ENCODE data around the gene CKB. TPM values are rescaled to one million over a fixed set of nuclear protein-coding genes. Genes with fewer than 3 reads are reported as not detected.

Gene CKB
- total and polyA plus RNA-seq, 12 donors, result 273 to 1,062 (median 632) TPM

- Histone ChIP-seq H3K27me3 (no peaks in the 10 kb centered on the region), H3K4me1 (peaks cover 0 to 13% (median 0%) of the 10 kb centered on the region in 9 donors), H3K9me3 (no peaks in the 10 kb centered on the region), H3K36me3 (peaks cover 0 to 100% (median 42%) of the 10 kb centered on the region in 9 donors), H3K4me3 (no peak overlapping the region), H3K27ac (no peak overlapping the region)
- ATAC-seq (no peak), DNase-seq (no peak)
- intact Hi-C loops (cut with DNase I), result no loop called here
- no peak for TF ChIP-seq CTCF (IDR thresholded peaks at IDR 0.05)
- WGBS, 2 donors, result 88 to 91% methylated on average over 5 of the region's 5 CpGs
These were observed 46.0 kb downstream of the CKB start for GRCh38 chr14:103476631-103477030.

GRCh38 chr14:103476065-103476464, 46.6 kb downstream of the CKB start:
- Histone ChIP-seq H3K4me3 (no peak overlapping the region), H3K27me3 (no peaks in the 10 kb centered on the region), H3K27ac (no peak overlapping the region), H3K36me3 (peaks cover 0 to 100% (median 42%) of the 10 kb centered on the region in 9 donors), H3K9me3 (no peaks in the 10 kb centered on the region), H3K4me1 (peaks cover 0 to 11% (median 0%) of the 10 kb centered on the region in 9 donors)
- WGBS, 2 donors, result 97% methylated on average over 3 of the region's 3 CpGs
- TF ChIP-seq CTCF (IDR thresholded peaks at IDR 0.05), result no peak
- no peak for DNase-seq
- no peak for ATAC-seq
- intact Hi-C loops (cut with DNase I), result no loop called here

GRCh38 chr14:103474893-103475292, 47.7 kb downstream of the CKB start:
- peaks cover 0 to 100% (median 46%) of the 10 kb centered on the region in 9 donors for H3K36me3 ChIP-seq
- DNase-seq, result no peak
- 91 to 93% methylated on average over 5 of the region's 5 CpGs for WGBS, 2 donors
- H3K4me3 ChIP-seq, result no peak overlapping the region
- no peaks in the 10 kb centered on the region for H3K9me3 ChIP-seq
- no peaks in the 10 kb centered on the region for H3K4me1 ChIP-seq
- no peak overlapping the region for H3K27ac ChIP-seq
- intact Hi-C loops (cut with DNase I), result no loop called here
- no peak for TF ChIP-seq CTCF (IDR thresholded peaks at IDR 0.05)
- no peak for ATAC-seq
- no peaks in the 10 kb centered on the region for H3K27me3 ChIP-seq

- intact Hi-C loops (cut with DNase I), result no loop called here
These were observed 49.7 kb downstream of the CKB start for GRCh38 chr14:103472939-103473338.

More at GRCh38 chr14:103472939-103473338, 49.7 kb downstream of the CKB start:
- Histone ChIP-seq H3K27ac (no peak overlapping the region), H3K36me3 (peaks cover 0 to 100% (median 40%) of the 10 kb centered on the region in 9 donors), H3K4me3 (no peak overlapping the region), H3K9me3 (no peaks in the 10 kb centered on the region), H3K27me3 (no peaks in the 10 kb centered on the region), H3K4me1 (no peaks in the 10 kb centered on the region)
- no peak for TF ChIP-seq CTCF (IDR thresholded peaks at IDR 0.05)
- 86 to 97% methylated on average over 5 of the region's 5 CpGs for WGBS, 2 donors
- ATAC-seq (no peak), DNase-seq (no peak)

Other genes with a start within 250 kb of the CKB start
- gene EIF5, start 188.6 kb downstream of the CKB start, total RNA-seq, result 100 to 1,000 TPM; 163 to 323 (median 243) TPM
- gene EIF5, start 188.6 kb downstream of the CKB start, polyA plus RNA-seq, result 100 to 1,000 TPM in 1 of 2 donors, 10 to 100 TPM in 1; 56.7 to 125 TPM
- gene MARK3, start 137.4 kb downstream of the CKB start, total RNA-seq, result 100 to 1,000 TPM in 3 of 10 donors, 10 to 100 TPM in 7; 62.3 to 246 (median 72.6) TPM
- 100 to 1,000 TPM in 1 of 2 donors, 10 to 100 TPM in 1; 85.4 to 136 TPM for gene MARK3, start 137.4 kb downstream of the CKB start, polyA plus RNA-seq
- 1 to 10 TPM; 2.9 to 7.5 (median 3.8) TPM for gene TRMT61A, start 6.4 kb upstream of the CKB start, total RNA-seq
- 10 to 100 TPM in 1 of 2 donors, 1 to 10 TPM in 1; 8.6 to 14.7 TPM for gene TRMT61A, start 6.4 kb upstream of the CKB start, polyA plus RNA-seq
- 10 to 100 TPM; 14.0 to 19.7 (median 16.8) TPM for gene BAG5, start 39.8 kb upstream of the CKB start, total RNA-seq
- 1 to 10 TPM; 5.0 to 9.9 TPM for gene BAG5, start 39.8 kb upstream of the CKB start, polyA plus RNA-seq
- gene COA8, start 40.1 kb upstream of the CKB start, total RNA-seq, result 10 to 100 TPM; 33.3 to 53.9 (median 40.3) TPM
- gene COA8, start 40.1 kb upstream of the CKB start, polyA plus RNA-seq, result 100 to 1,000 TPM in 1 of 2 donors, 10 to 100 TPM in 1; 51.6 to 141 TPM
- 100 to 1,000 TPM; 123 to 166 (median 146) TPM for gene KLC1, start 106.4 kb upstream of the CKB start, total RNA-seq
- 100 to 1,000 TPM; 151 to 220 TPM for gene KLC1, start 106.4 kb upstream of the CKB start, polyA plus RNA-seq
- 1 to 10 TPM; 1.0 to 4.4 (median 3.0) TPM for gene XRCC3, start 192.6 kb upstream of the CKB start, total RNA-seq
- gene XRCC3, start 192.6 kb upstream of the CKB start, polyA plus RNA-seq, result 1 to 10 TPM; 2.0 to 4.2 TPM
- gene ZFYVE21, start 193.0 kb upstream of the CKB start, total RNA-seq, result 10 to 100 TPM; 43.5 to 64.9 (median 54.5) TPM
- 10 to 100 TPM; 44.5 to 88.8 TPM for gene ZFYVE21, start 193.0 kb upstream of the CKB start, polyA plus RNA-seq